ENCODE measurements around the gene TMEM178B.
"Not testable (repeated sequence)": the region's sequence is repeated elsewhere in the genome, so short reads cannot be mapped to it uniquely, and the experiment has no call there.

TMEM178B gene

GRCh38 chr7:141322383-141322782, 248.5 kb downstream of the TMEM178B start:
- H3K4me3 ChIP-seq (ENCODE audit: low read length), result no peak overlapping the region
- no peak for TF ChIP-seq ZNF274 (IDR thresholded peaks at IDR 0.05; ENCODE audit: low read depth, low read length)

- H3K4me3 ChIP-seq (ENCODE audit: low read length), result no peak overlapping the region
- TF ChIP-seq ZNF274 (IDR thresholded peaks at IDR 0.05; ENCODE audit: low read depth, low read length), result no peak
These were observed 250.0 kb downstream of the TMEM178B start for GRCh38 chr7:141323826-141324225.

- no peak for TF ChIP-seq ZNF274 (IDR thresholded peaks at IDR 0.05; ENCODE audit: low read depth, low read length)
- no peak overlapping the region for H3K4me3 ChIP-seq (ENCODE audit: low read length)
These were observed 251.0 kb downstream of the TMEM178B start for GRCh38 chr7:141324870-141325269.

- no peak for TF ChIP-seq ZNF274 (IDR thresholded peaks at IDR 0.05; ENCODE audit: low read depth, low read length)
- H3K4me3 ChIP-seq (ENCODE audit: low read length), result no peak overlapping the region
These were observed 251.4 kb downstream of the TMEM178B start for GRCh38 chr7:141325275-141325674.

GRCh38 chr7:141328290-141328689, 254.4 kb downstream of the TMEM178B start:
- TF ChIP-seq ZNF274 (IDR thresholded peaks at IDR 0.05; ENCODE audit: low read depth, low read length), result no peak
- H3K4me3 ChIP-seq (ENCODE audit: low read length), result no peak overlapping the region

GRCh38 chr7:141330285-141330684, 256.4 kb downstream of the TMEM178B start:
- not testable (repeated sequence) for H3K4me3 ChIP-seq (ENCODE audit: low read length)

GRCh38 chr7:141333459-141333858, 259.6 kb downstream of the TMEM178B start:
- no peak overlapping the region for H3K4me3 ChIP-seq (ENCODE audit: low read length)
- no peak for TF ChIP-seq ZNF274 (IDR thresholded peaks at IDR 0.05; ENCODE audit: low read depth, low read length)

GRCh38 chr7:141335164-141335563, 261.3 kb downstream of the TMEM178B start:
- no peak for TF ChIP-seq ZNF274 (IDR thresholded peaks at IDR 0.05; ENCODE audit: low read depth, low read length)
- H3K4me3 ChIP-seq (ENCODE audit: low read length), result no peak overlapping the region

- H3K4me3 ChIP-seq (ENCODE audit: low read length), result no peak overlapping the region
- no peak for TF ChIP-seq ZNF274 (IDR thresholded peaks at IDR 0.05; ENCODE audit: low read depth, low read length)
These were observed 265.7 kb downstream of the TMEM178B start for GRCh38 chr7:141339603-141340002.

GRCh38 chr7:141340991-141341390, 267.1 kb downstream of the TMEM178B start:
- TF ChIP-seq ZNF274 (IDR thresholded peaks at IDR 0.05; ENCODE audit: low read depth, low read length), result no peak
- no peak overlapping the region for H3K4me3 ChIP-seq (ENCODE audit: low read length)

- no peak for TF ChIP-seq ZNF274 (IDR thresholded peaks at IDR 0.05; ENCODE audit: low read depth, low read length)
These were observed 269.0 kb downstream of the TMEM178B start for GRCh38 chr7:141342621-141343408.

GRCh38 chr7:141344153-141344935, 270.5 kb downstream of the TMEM178B start:
- TF ChIP-seq ZNF274 (IDR thresholded peaks at IDR 0.05; ENCODE audit: low read depth, low read length), result no peak
- H3K4me3 ChIP-seq (ENCODE audit: low read length), result no peak overlapping the region

More at GRCh38 chr7:141342621-141343408, 269.0 kb downstream of the TMEM178B start:
- H3K4me3 ChIP-seq (ENCODE audit: low read length), result no peak overlapping the region

- TF ChIP-seq ZNF274 (IDR thresholded peaks at IDR 0.05; ENCODE audit: low read depth, low read length), result no peak
- H3K4me3 ChIP-seq (ENCODE audit: low read length), result no peak overlapping the region
These were observed 274.9 kb downstream of the TMEM178B start for GRCh38 chr7:141348728-141349127.

GRCh38 chr7:141349338-141349737, 275.5 kb downstream of the TMEM178B start:
- TF ChIP-seq ZNF274 (IDR thresholded peaks at IDR 0.05; ENCODE audit: low read depth, low read length), result no peak
- H3K4me3 ChIP-seq (ENCODE audit: low read length), result no peak overlapping the region

- TF ChIP-seq ZNF274 (IDR thresholded peaks at IDR 0.05; ENCODE audit: low read depth, low read length), result no peak
- H3K4me3 ChIP-seq (ENCODE audit: low read length), result no peak overlapping the region
These were observed 275.9 kb downstream of the TMEM178B start for GRCh38 chr7:141349804-141350203.

Measured in GM08714 (cell line).